K562 (cell line): ENCODE results near the gene GPSM3. TPM values are rescaled to one million over a fixed set of nuclear protein-coding genes. Genes with fewer than 3 reads are reported as not detected.

Source experiments
- BRF2 ChIP-seq: IDR thresholded peaks from 3 replicates; pipeline ENCODE4 v1.6.1; 2011; ENCODE audit warnings: borderline replicate concordance, mild to moderate bottlenecking; ENCODE audit not compliant: insufficient read length, insufficient read depth
- CEBPB ChIP-seq: fragments of 450-650 bp; IDR thresholded peaks from 2 replicates; pipeline ENCODE4 v1.6.1; 2016; ENCODE audit warnings: missing genetic modification characterization, missing compliant biosample characterization
- DACH1 ChIP-seq: fragments of 450-650 bp; IDR thresholded peaks from 2 replicates; pipeline ENCODE4 v1.6.1; 2018; ENCODE audit not compliant: partially characterized antibody
- E2F1 ChIP-seq: sonication (generic); formaldehyde crosslinking; IDR thresholded peaks from 2 replicates; pipeline ENCODE4 v1.8.1; 2023; ENCODE audit warnings: mild to moderate bottlenecking, missing genetic modification reagents, moderate library complexity
- ERF ChIP-seq: fragments of 450-650 bp; formaldehyde crosslinking; IDR thresholded peaks from 2 replicates; pipeline ENCODE4 v1.4.0; 2020; ENCODE audit warnings: mild to moderate bottlenecking, mixed read lengths
- ETS2 ChIP-seq: IDR thresholded peaks from 2 replicates; pipeline ENCODE4 v1.6.1; 2016; ENCODE audit warnings: borderline replicate concordance, missing genetic modification characterization, mild to moderate bottlenecking, moderate library complexity, missing compliant biosample characterization; ENCODE audit not compliant: poor library complexity, severe bottlenecking
- ETV1 ChIP-seq: fragments of 450-650 bp; conservative IDR thresholded peaks from 2 replicates; pipeline ENCODE4 v1.6.1; 2016; ENCODE audit warnings: missing genetic modification characterization, control low read depth, low read depth, missing compliant biosample characterization
- IFI16 ChIP-seq: fragments of 250-450 bp; sonication (Bioruptor Pico); IDR thresholded peaks from 2 replicates; pipeline ENCODE4 v2.1.2; 2022; ENCODE audit warnings: mild to moderate bottlenecking, inconsistent platforms
- MBD1 ChIP-seq: fragments of 250-450 bp; sonication (Bioruptor Pico); IDR thresholded peaks from 2 replicates; pipeline ENCODE4 v1.8.0; 2022; ENCODE audit warnings: inconsistent platforms
- PHF21A ChIP-seq: fragments of 450-650 bp; IDR thresholded peaks from 2 replicates; pipeline ENCODE4 v1.6.1; 2017; ENCODE audit warnings: low read depth, borderline replicate concordance
- POLR2AphosphoS5 ChIP-seq: IDR thresholded peaks from 2 replicates; pipeline ENCODE4 v1.6.1; 2011; ENCODE audit warnings: mild to moderate bottlenecking, low read depth, low read length, moderate library complexity; ENCODE audit not compliant: control insufficient read depth, insufficient read depth
- RB1 ChIP-seq: fragments of 450-650 bp; IDR thresholded peaks from 2 replicates; pipeline ENCODE4 v1.6.1; 2017; ENCODE audit warnings: low read depth, mild to moderate bottlenecking
- SRSF1 ChIP-seq: fragments of 200-400 bp; formaldehyde crosslinking; IDR thresholded peaks from 2 replicates; pipeline ENCODE4 v1.6.1; 2017; ENCODE audit warnings: mild to moderate bottlenecking, low read depth, low read length, moderate library complexity
- TEAD4 ChIP-seq, 2 experiments: sonication (generic) in 1 of 2; formaldehyde crosslinking in 1 of 2; IDR thresholded peaks; 2 replicates each; pipeline versions ENCODE4 v1.6.1 to v1.8.0; 2012 to 2022; ENCODE audit warnings: borderline replicate concordance in 1 of 2, inconsistent platforms in 1 of 2, low read length in 1 of 2, mild to moderate bottlenecking in 1 of 2, missing genetic modification reagents in 1 of 2
- ZNF24 ChIP-seq: fragments of 450-650 bp; IDR thresholded peaks from 2 replicates; pipeline ENCODE4 v1.6.1; 2016
- ZNF79 ChIP-seq: fragments of 250-450 bp; sonication (Bioruptor Pico); IDR thresholded peaks from 2 replicates; pipeline ENCODE4 v1.4.0; 2020; ENCODE audit warnings: low read depth, mild to moderate bottlenecking, moderate library complexity
- polyA plus RNA-seq, 8 experiments: library from polyadenylated mRNA; depleted of rRNA in 4 of 8; stranded (reverse) in 5 of 8; unstranded in 3 of 8; fragments of >200 nt; fragmentation: Nextera tagmentation in 2 of 8; fragmentation: Illumina TruSeq in 1 of 8; extraction: Ambion mirVana in 2 of 8; extraction: Trizol in 1 of 8; gene quantifications; 2 replicates each; pipeline versions ENCODE4 v1.2.1 to v1.2.3, GENCODE V29; 2011 to 2014; ENCODE audit warnings: inconsistent platforms in 1 of 8, missing spikeins in 1 of 8
- total RNA-seq, 7 experiments: library from RNA; depleted of rRNA in 6 of 7; stranded (reverse); fragments of >200 nt in 6 of 7; fragmentation: Illumina TruSeq in 2 of 7; extraction: Trizol in 2 of 7; gene quantifications; 2 replicates each; pipeline versions ENCODE4 v1.2.1 to v1.2.3, GENCODE V29; 2011 to 2021; ENCODE audit warnings: low replicate concordance in 1 of 7
- TF ChIP-seq, protein P1 (sequence below): sonication (generic); formaldehyde crosslinking; IDR thresholded peaks from 2 replicates; pipeline ENCODE4 v1.8.0; 2022; ENCODE audit warnings: missing genetic modification reagents, mild to moderate bottlenecking, moderate library complexity, borderline replicate concordance
- TF ChIP-seq, protein P2 (sequence below), 2 experiments: fragments of 150-350 bp in 1 of 2; IDR thresholded peaks; 2 replicates each; pipeline ENCODE4 v1.6.1; 2012 to 2016; ENCODE audit warnings: low read depth in 2 of 2, low read length in 2 of 2, mild to moderate bottlenecking in 1 of 2, moderate library complexity in 1 of 2

The GPSM3 gene
- total and polyA plus RNA-seq, 9 of the 15 experiments (the other 6 are each of a cell fraction or from before 2014, with no cell fraction given) = 5.3 to 42.6 (median 24.4) TPM

GRCh38 chr6:32192608-32193039 is at the start of gene GPSM3 (continued):
- no peak for TF ChIP-seq MBD1 (CRISPR knock-in tag)
- no peak for TF ChIP-seq ZNF79 (CRISPR knock-in tag)
- TF ChIP-seq, protein P1, sequence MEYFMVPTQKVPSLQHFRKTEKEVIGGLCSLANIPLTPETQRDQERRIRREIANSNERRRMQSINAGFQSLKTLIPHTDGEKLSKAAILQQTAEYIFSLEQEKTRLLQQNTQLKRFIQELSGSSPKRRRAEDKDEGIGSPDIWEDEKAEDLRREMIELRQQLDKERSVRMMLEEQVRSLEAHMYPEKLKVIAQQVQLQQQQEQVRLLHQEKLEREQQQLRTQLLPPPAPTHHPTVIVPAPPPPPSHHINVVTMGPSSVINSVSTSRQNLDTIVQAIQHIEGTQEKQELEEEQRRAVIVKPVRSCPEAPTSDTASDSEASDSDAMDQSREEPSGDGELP (CRISPR knock-in tag) = peak; percentile 38; the same call in 1 of the 2 replicates
- no peak for TF ChIP-seq PHF21A
- TF ChIP-seq SRSF1 = no peak
- no peak for TF ChIP-seq BRF2
- TF ChIP-seq, protein P2, sequence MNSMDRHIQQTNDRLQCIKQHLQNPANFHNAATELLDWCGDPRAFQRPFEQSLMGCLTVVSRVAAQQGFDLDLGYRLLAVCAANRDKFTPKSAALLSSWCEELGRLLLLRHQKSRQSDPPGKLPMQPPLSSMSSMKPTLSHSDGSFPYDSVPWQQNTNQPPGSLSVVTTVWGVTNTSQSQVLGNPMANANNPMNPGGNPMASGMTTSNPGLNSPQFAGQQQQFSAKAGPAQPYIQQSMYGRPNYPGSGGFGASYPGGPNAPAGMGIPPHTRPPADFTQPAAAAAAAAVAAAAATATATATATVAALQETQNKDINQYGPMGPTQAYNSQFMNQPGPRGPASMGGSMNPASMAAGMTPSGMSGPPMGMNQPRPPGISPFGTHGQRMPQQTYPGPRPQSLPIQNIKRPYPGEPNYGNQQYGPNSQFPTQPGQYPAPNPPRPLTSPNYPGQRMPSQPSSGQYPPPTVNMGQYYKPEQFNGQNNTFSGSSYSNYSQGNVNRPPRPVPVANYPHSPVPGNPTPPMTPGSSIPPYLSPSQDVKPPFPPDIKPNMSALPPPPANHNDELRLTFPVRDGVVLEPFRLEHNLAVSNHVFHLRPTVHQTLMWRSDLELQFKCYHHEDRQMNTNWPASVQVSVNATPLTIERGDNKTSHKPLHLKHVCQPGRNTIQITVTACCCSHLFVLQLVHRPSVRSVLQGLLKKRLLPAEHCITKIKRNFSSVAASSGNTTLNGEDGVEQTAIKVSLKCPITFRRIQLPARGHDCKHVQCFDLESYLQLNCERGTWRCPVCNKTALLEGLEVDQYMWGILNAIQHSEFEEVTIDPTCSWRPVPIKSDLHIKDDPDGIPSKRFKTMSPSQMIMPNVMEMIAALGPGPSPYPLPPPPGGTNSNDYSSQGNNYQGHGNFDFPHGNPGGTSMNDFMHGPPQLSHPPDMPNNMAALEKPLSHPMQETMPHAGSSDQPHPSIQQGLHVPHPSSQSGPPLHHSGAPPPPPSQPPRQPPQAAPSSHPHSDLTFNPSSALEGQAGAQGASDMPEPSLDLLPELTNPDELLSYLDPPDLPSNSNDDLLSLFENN (IDR thresholded peaks at IDR 0.05; ENCODE audit: low read depth in 2 of 2, low read length in 2 of 2) = no peak
- TF ChIP-seq ZNF24 = no peak
- TF ChIP-seq POLR2AphosphoS5 = peak; percentile 54; the same call in 1 of the 2 replicates
- TF ChIP-seq ETV1 (tag) = peak; percentile 88
- no peak for TF ChIP-seq IFI16 (CRISPR knock-in tag)
- peak; percentile 66; the same call in 1 of the 2 replicates for TF ChIP-seq ERF (CRISPR knock-in tag)
- no peak for TF ChIP-seq CEBPB
- TF ChIP-seq E2F1 (CRISPR knock-in tag) = no peak
- no peak for TF ChIP-seq ETS2 (tag)
- no peak for TF ChIP-seq DACH1
- no peak for TF ChIP-seq TEAD4 (IDR thresholded peaks at IDR 0.05; ENCODE audit: low read length)
- no peak for TF ChIP-seq TEAD4 (CRISPR knock-in tag; IDR thresholded peaks at IDR 0.05; ENCODE audit: borderline replicate concordance)
- TF ChIP-seq RB1 = 0 out of 2 replicates have a peak, but pooled peaks have one; percentile 40
